Bronchial epithelial cell (primary cell): ENCODE results near the gene RAB23. TPM values are rescaled to one million over a fixed set of nuclear protein-coding genes. Genes with fewer than 3 reads are reported as not detected.

ENCODE experiments used
- DNase-seq: peaks from one replicate; pipeline ENCODE4 v3.0.0-alpha.2; 2010; ENCODE audit warnings: low read depth
- FAIRE-seq: peaks from 2 replicates; lab custom pipeline; 2011; peaks lifted over from hg19 to GRCh38; lab: Jason Lieb, UNC
- H3K27me3 ChIP-seq: 2 replicates; pipeline ENCODE4 v1.5.1; 2011; ENCODE audit warnings: low read length; ENCODE audit not compliant: control insufficient read depth, insufficient read depth
- H3K36me3 ChIP-seq: 2 replicates; pipeline ENCODE4 v1.5.1; 2011; ENCODE audit warnings: low read length; ENCODE audit not compliant: control insufficient read depth, insufficient read depth
- H3K4me3 ChIP-seq: 2 replicates; pipeline ENCODE4 v1.5.1; 2011; ENCODE audit warnings: mild to moderate bottlenecking, low read depth, low read length, control low read depth
- CTCF ChIP-seq: IDR thresholded peaks from 2 replicates; pipeline ENCODE4 v1.5.1; 2011; ENCODE audit warnings: mild to moderate bottlenecking, moderate library complexity, low read length, control low read depth, inconsistent platforms; ENCODE audit not compliant: insufficient read depth, severe bottlenecking
- total RNA-seq: library from RNA; depleted of rRNA; stranded (reverse); fragments of >200 nt; gene quantifications from 2 replicates; pipeline ENCODE4 v1.2.1, GENCODE V29; 2014

Gene RAB23
- total RNA-seq, 1 donor from 2014 or later, result 26.1 TPM

GRCh38 chr6:57142178-57142525, 80.0 kb downstream of the RAB23 start:
- DNase-seq (no peak), FAIRE-seq (no peak)
- no peak for TF ChIP-seq CTCF
- Histone ChIP-seq H3K27me3 (no peaks in the 10 kb centered on the region), H3K4me3 (no peak overlapping the region), H3K36me3 (peaks cover 2% of the 10 kb centered on the region)

- no peak for TF ChIP-seq CTCF
- DNase-seq, result no peak
- H3K36me3 ChIP-seq, result peaks cover 1% of the 10 kb centered on the region
- H3K27me3 ChIP-seq, result no peaks in the 10 kb centered on the region
- FAIRE-seq, result no peak
- no peak overlapping the region for H3K4me3 ChIP-seq
Observed at GRCh38 chr6:57141451-57142177, 80.5 kb downstream of the RAB23 start.

- peaks cover 2% of the 10 kb centered on the region for H3K36me3 ChIP-seq
- TF ChIP-seq CTCF, result no peak
- no peak overlapping the region for H3K4me3 ChIP-seq
- no peaks in the 10 kb centered on the region for H3K27me3 ChIP-seq
- FAIRE-seq (no peak), DNase-seq (no peak)
Observed at GRCh38 chr6:57138026-57138425, 84.1 kb downstream of the RAB23 start.

GRCh38 chr6:57137350-57137749, 84.8 kb downstream of the RAB23 start:
- Histone ChIP-seq H3K27me3 (no peaks in the 10 kb centered on the region), H3K4me3 (no peak overlapping the region), H3K36me3 (peaks cover 2% of the 10 kb centered on the region)
- FAIRE-seq (no peak), DNase-seq (no peak)
- no peak for TF ChIP-seq CTCF

Other genes with a start within 250 kb of the RAB23 start
- gene KIAA1586, start 175.6 kb downstream of the RAB23 start, total RNA-seq, result 4.1 and 4.5 TPM in 2 replicates
- gene ZNF451, start 132.1 kb downstream of the RAB23 start, total RNA-seq, result 51.6 and 52.4 TPM in 2 replicates
- 1.7 and 2.1 TPM in 2 replicates for gene BAG2, start 50.0 kb downstream of the RAB23 start, total RNA-seq
- gene PRIM2, start 95.3 kb upstream of the RAB23 start, total RNA-seq, result 10.1 and 14.7 TPM in 2 replicates